ENCODE data around the gene PDE9A. TPM values are rescaled to one million over a fixed set of nuclear protein-coding genes. Genes with fewer than 3 reads are reported as not detected.
"Not testable (repeated sequence)": the region's sequence is repeated elsewhere in the genome, so short reads cannot be mapped to it uniquely, and the experiment has no call there.

Gene PDE9A
- total RNA-seq, 4 donors from 2014 or later, result 0.59 to 15.0 (median 6.9) TPM

DNA sequence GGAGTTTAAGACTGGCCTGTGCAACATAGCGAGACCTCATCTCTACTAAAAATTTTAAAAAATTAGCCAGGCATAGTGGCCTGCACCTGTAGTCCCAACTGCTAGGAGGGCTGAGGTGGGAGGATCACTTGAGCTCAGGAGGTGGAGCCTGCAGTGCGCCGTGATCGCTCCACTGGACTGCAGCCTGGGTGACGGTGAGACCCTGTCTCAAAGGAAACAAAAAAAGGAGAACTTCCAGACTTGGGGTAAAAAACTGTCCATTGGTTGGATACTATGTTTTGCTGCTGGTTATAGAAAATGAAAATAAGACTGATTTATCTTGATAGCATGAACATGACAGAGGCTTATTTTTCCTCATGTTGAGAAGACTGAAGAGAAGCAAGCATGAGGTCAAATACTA, 146.5 kb downstream of the PDE9A start:
- no peaks in the 10 kb centered on the region for H3K27me3 ChIP-seq
- H3K9me3 ChIP-seq, result no peaks in the 10 kb centered on the region
- H3K4me1 ChIP-seq, result no peaks in the 10 kb centered on the region
- no peak for DNase-seq
- no peak overlapping the region for H3K27ac ChIP-seq
- no peak overlapping the region for H3K4me3 ChIP-seq
- TF ChIP-seq POLR2A (IDR thresholded peaks at IDR 0.05), result no peak
- TF ChIP-seq, protein P1, sequence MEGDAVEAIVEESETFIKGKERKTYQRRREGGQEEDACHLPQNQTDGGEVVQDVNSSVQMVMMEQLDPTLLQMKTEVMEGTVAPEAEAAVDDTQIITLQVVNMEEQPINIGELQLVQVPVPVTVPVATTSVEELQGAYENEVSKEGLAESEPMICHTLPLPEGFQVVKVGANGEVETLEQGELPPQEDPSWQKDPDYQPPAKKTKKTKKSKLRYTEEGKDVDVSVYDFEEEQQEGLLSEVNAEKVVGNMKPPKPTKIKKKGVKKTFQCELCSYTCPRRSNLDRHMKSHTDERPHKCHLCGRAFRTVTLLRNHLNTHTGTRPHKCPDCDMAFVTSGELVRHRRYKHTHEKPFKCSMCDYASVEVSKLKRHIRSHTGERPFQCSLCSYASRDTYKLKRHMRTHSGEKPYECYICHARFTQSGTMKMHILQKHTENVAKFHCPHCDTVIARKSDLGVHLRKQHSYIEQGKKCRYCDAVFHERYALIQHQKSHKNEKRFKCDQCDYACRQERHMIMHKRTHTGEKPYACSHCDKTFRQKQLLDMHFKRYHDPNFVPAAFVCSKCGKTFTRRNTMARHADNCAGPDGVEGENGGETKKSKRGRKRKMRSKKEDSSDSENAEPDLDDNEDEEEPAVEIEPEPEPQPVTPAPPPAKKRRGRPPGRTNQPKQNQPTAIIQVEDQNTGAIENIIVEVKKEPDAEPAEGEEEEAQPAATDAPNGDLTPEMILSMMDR (IDR thresholded peaks at IDR 0.05), result no peak
- H3K36me3 ChIP-seq, result no peaks in the 10 kb centered on the region
- intact Hi-C loops (cut with DNase I; ENCODE audit: low total_unique reads), result no loop called here

DNA sequence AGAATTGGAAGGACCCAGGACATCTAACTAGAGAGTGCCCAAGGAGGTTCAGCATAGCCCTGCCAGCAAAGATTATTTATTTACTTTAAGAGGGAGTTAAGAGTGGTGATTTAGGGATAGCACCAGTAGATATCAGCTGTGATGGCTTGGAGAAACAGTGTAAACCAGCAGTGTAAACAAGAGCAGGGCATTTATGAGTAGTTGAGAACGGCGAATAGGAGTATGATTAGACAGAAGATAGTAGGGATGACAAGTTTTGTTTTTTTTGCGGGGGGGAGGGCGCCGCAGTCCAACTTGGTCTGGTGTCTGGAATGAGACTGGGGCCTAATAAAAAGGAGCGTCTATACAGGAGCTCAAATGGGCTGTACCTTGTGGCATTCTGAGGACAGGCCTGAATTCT, 148.2 kb downstream of the PDE9A start:
- H3K4me1 ChIP-seq; H3K36me3 ChIP-seq; H3K9me3 ChIP-seq; DNase-seq; H3K4me3 ChIP-seq; H3K27me3 ChIP-seq; H3K27ac ChIP-seq; intact Hi-C loops (cut with DNase I; ENCODE audit: low total_unique reads): not testable (repeated sequence)

DNA sequence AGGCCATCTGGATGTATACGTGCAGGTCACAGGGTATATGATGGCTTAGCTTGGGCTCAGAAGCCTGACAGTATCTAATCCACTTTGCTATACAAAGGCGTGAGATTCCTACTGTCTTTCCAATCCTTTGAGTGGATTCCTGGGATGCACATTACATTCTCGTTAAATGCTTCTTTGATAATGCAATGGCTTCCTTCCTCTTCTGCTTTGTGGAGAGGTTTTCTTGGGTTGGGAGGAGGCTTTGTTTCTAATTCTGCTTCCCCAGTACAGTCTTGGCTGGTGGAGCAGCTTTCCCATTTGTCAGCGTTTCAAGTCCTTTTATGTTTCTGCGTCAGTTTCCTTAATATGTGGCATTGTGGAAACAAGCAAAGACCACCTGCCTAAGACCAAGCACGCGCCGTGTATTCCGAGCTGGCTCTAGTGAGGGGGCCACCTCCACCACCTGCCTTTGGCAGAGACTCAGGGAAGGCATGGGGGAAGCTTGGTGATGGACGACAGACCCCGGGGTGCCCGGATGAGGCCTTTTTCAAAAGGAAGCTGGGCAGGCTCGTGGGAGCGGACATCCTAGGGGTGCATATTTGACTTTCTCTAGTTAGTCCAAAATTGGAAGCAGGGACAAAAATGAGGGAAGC, 153.2 kb downstream of the PDE9A start:
- Histone ChIP-seq H3K27ac (peak overlapping the region in 1 of 2 donors; percentile 6), H3K27me3 (no peaks in the 10 kb centered on the region), H3K36me3 (no peaks in the 10 kb centered on the region), H3K4me1 (no peaks in the 10 kb centered on the region), H3K9me3 (no peaks in the 10 kb centered on the region), H3K4me3 (no peak overlapping the region)
- intact Hi-C loops (cut with DNase I; ENCODE audit: low total_unique reads), result no loop called here
- DNase-seq, result no peak
- TF ChIP-seq, protein P1 (IDR thresholded peaks at IDR 0.05), result no peak
- no peak for TF ChIP-seq POLR2A (IDR thresholded peaks at IDR 0.05)

DNA sequence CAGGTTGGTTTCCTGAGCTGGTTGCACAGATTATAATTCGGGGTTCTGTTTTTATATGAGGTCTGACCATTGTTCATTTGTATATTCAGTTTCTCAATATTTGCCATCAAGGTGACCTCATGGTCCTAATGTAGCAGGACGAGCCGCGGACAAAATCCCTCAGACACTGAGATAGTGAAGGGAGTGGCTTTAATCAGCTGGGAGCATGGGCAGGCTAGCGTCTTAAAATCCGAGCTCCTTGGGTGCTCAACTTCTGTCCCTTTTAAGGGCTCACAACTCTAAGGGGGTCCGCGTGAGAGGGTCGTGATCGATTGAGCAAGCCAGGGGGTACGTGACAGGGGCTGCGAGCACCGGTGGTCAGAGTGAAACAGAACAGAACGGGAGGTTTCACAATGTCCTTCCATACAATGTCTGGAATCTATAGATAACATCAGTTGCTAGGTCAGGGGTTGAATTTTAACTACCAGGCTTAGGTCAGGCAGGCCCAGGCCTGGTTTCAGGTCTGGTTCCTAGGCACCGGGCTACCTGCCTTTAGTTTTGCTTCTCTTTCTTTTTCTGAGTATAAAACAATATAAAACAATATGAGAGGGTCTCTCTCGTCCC, 154.0 kb downstream of the PDE9A start:
- H3K27me3 ChIP-seq; H3K36me3 ChIP-seq; DNase-seq; intact Hi-C loops (cut with DNase I; ENCODE audit: low total_unique reads); H3K4me1 ChIP-seq; H3K9me3 ChIP-seq; H3K27ac ChIP-seq; H3K4me3 ChIP-seq: not testable (repeated sequence)

DNA sequence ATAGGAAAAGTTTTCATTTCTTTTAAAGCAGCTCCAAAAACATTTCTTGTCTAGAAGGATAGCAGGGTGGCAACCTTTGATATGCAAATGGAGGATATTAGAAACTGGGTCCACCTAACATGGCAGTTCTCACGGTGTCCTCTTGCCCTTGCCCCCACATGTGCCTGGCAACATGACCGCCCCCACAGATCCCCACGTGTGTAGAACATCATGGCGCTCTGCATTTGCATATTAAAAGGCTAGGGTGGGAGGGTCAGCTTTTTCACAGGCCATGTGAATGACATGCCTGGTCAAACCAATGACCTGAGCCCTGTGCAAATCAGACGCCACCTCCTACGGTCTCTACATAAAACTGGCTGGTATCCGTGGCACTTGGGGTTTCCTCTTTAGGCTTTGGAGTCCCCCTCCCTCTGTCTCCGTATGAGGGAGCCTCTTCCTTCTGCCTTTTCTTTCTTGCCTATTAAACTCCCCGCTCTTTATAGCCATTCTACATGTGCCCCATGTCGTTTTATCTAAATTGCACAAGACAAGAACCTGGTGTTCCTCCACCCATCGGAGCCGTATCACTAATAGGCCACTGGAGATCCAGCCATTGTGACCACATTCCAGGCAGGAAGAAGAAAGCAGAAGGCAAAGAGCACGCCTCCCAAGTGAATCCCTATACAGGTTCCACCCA, 154.7 kb downstream of the PDE9A start:
- no peaks in the 10 kb centered on the region for H3K4me1 ChIP-seq
- H3K4me3 ChIP-seq, result no peak overlapping the region
- H3K27me3 ChIP-seq, result no peaks in the 10 kb centered on the region
- H3K27ac ChIP-seq, result no peak overlapping the region
- H3K9me3 ChIP-seq, result no peaks in the 10 kb centered on the region
- intact Hi-C loops (cut with DNase I; ENCODE audit: low total_unique reads), result no loop called here
- no peak for TF ChIP-seq POLR2A (IDR thresholded peaks at IDR 0.05)
- TF ChIP-seq, protein P1 (IDR thresholded peaks at IDR 0.05), result no peak
- H3K36me3 ChIP-seq, result no peaks in the 10 kb centered on the region
- no peak for DNase-seq

DNA sequence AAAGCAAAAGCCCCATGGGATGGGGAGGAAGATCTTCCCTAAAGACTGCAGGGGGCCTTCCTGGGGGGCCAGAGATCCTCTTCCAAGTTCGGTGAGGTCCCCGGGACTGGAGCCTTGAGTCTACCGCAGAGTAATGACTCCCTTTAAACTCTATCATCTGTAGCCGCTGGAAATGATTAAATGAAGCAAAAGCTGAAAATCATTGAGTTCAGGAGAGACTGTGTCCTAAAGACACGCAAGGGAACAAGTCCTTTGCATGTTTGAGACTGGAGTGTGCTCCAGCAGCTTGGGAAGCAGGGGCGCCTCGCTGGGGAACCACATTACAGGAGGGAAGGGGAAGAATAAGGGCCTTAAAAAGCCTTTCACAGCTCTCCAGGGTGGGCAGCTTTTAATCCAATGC, 155.8 kb downstream of the PDE9A start:
- Histone ChIP-seq H3K4me1 (no peaks in the 10 kb centered on the region), H3K4me3 (no peak overlapping the region), H3K9me3 (no peaks in the 10 kb centered on the region), H3K36me3 (no peaks in the 10 kb centered on the region), H3K27me3 (no peaks in the 10 kb centered on the region), H3K27ac (no peak overlapping the region)
- no peak for DNase-seq
- TF ChIP-seq, protein P1 (IDR thresholded peaks at IDR 0.05), result no peak
- TF ChIP-seq POLR2A (IDR thresholded peaks at IDR 0.05), result no peak
- intact Hi-C loops (cut with DNase I; ENCODE audit: low total_unique reads), result no loop called here
